Activated CD4-positive, alpha-beta memory T cell treated with anti-CD3 and anti-CD28 coated beads for 36 hours (primary cell): Measurements from ENCODE around the gene TTK. TPM values are rescaled to one million over a fixed set of nuclear protein-coding genes. Genes with fewer than 3 reads are reported as not detected.
"Not testable (repeated sequence)": the region's sequence is repeated elsewhere in the genome, so short reads cannot be mapped to it uniquely, and the experiment has no call there.

ENCODE experiments used
- CTCF ChIA-PET: fragments of 350-600 bp; sonication (Branson Sonifier 250); formaldehyde crosslinking; loops from one replicate; lab custom pipeline; 2021; ENCODE audit warnings: antibody characterized with exemption, inconsistent platforms; lab: Charles Lee
- POLR2A ChIA-PET: fragments of 350-600 bp; sonication (Branson Sonifier 250); formaldehyde crosslinking; loops from one replicate; lab custom pipeline; 2021; ENCODE audit warnings: antibody characterized with exemption; lab: Charles Lee
- DNase-seq: peaks from one replicate; pipeline ENCODE4 v3.0.0-alpha.2; 2020
- H3K27ac Mint-ChIP-seq: one replicate; pipeline ENCODE4 v1.8.0; 2021; ENCODE audit warnings: mixed read lengths
- H3K27me3 Mint-ChIP-seq: one replicate; pipeline ENCODE4 v1.8.0; 2021; ENCODE audit warnings: mixed read lengths
- H3K36me3 Mint-ChIP-seq: one replicate; pipeline ENCODE4 v1.8.0; 2021; ENCODE audit warnings: mixed read lengths
- H3K4me1 Mint-ChIP-seq: one replicate; pipeline ENCODE4 v1.8.0; 2021; ENCODE audit warnings: low read depth, mixed read lengths
- H3K4me3 Mint-ChIP-seq: one replicate; pipeline ENCODE4 v1.8.0; 2021; ENCODE audit warnings: mild to moderate bottlenecking, mixed read lengths
- H3K9me3 Mint-ChIP-seq: one replicate; pipeline ENCODE4 v1.8.0; 2021; ENCODE audit warnings: mixed read lengths
- intact Hi-C: fragments of 100-400 bp; cut with micrococcal nuclease; formaldehyde crosslinking; loops from one replicate; pipeline ENCODE4 v1.15.1; 2023
- total RNA-seq, 2 experiments: library from RNA; stranded (reverse); gene quantifications; one replicate each; pipeline ENCODE4 v1.2.3, GENCODE V29; 2021

The TTK gene
- total RNA-seq, 2 experiments from 2014 or later = 37.2 to 39.4 TPM

GRCh38 chr6:80022803-80023202, 18.4 kb downstream of the TTK start:
- H3K27me3 Mint-ChIP-seq = no peaks in the 10 kb centered on the region
- CTCF ChIA-PET = interaction anchor here (0.7 kb wide), 1 partner anchor 666 kb away, joined by 3 read pairs; no protein-coding TSS in a partner anchor
- intact Hi-C loops = no loop called here
- DNase-seq = no peak
- no peak overlapping the region for H3K27ac Mint-ChIP-seq
- H3K9me3 Mint-ChIP-seq = no peaks in the 10 kb centered on the region
- no peaks in the 10 kb centered on the region for H3K4me1 Mint-ChIP-seq
- POLR2A ChIA-PET = no interaction called here
- H3K4me3 Mint-ChIP-seq = no peak overlapping the region
- peaks cover 17% of the 10 kb centered on the region for H3K36me3 Mint-ChIP-seq

GRCh38 chr6:80028589-80028988, 24.1 kb downstream of the TTK start:
- CTCF ChIA-PET = interaction anchor here (2.3 kb wide), 1 partner anchor 79 kb away, joined by 9 read pairs; no protein-coding TSS in a partner anchor
- POLR2A ChIA-PET = no interaction called here
- peaks cover 31% of the 10 kb centered on the region for H3K36me3 Mint-ChIP-seq
- H3K9me3 Mint-ChIP-seq = no peaks in the 10 kb centered on the region
- H3K27me3 Mint-ChIP-seq = no peaks in the 10 kb centered on the region
- no peak for DNase-seq
- H3K27ac Mint-ChIP-seq = no peak overlapping the region
- intact Hi-C loops = no loop called here
- no peak overlapping the region for H3K4me3 Mint-ChIP-seq
- H3K4me1 Mint-ChIP-seq = peaks cover 3% of the 10 kb centered on the region

- H3K36me3 Mint-ChIP-seq = peaks cover 33% of the 10 kb centered on the region
- POLR2A ChIA-PET = no interaction called here
- DNase-seq = no peak
Observed at GRCh38 chr6:80029470-80029869, 25.0 kb downstream of the TTK start.

GRCh38 chr6:80048220-80048619, 43.8 kb downstream of the TTK start:
- H3K27ac Mint-ChIP-seq, CTCF ChIA-PET, H3K9me3 Mint-ChIP-seq, H3K4me3 Mint-ChIP-seq, intact Hi-C loops, POLR2A ChIA-PET, H3K27me3 Mint-ChIP-seq, H3K36me3 Mint-ChIP-seq, DNase-seq, H3K4me1 Mint-ChIP-seq: not testable (repeated sequence)

More at GRCh38 chr6:80029470-80029869, 25.0 kb downstream of the TTK start:
- intact Hi-C loops = no loop called here
- Mint-ChIP-seq H3K4me1 (peaks cover 3% of the 10 kb centered on the region), H3K9me3 (no peaks in the 10 kb centered on the region), H3K27me3 (no peaks in the 10 kb centered on the region), H3K4me3 (no peak overlapping the region), H3K27ac (no peak overlapping the region)
- CTCF ChIA-PET = no interaction called here

- no peak overlapping the region for H3K27ac Mint-ChIP-seq
- no peak for DNase-seq
- H3K9me3 Mint-ChIP-seq = no peaks in the 10 kb centered on the region
- CTCF ChIA-PET = no interaction called here
- no peak overlapping the region for H3K4me3 Mint-ChIP-seq
- POLR2A ChIA-PET = no interaction called here
- H3K4me1 Mint-ChIP-seq = no peaks in the 10 kb centered on the region
- intact Hi-C loops = no loop called here
- no peaks in the 10 kb centered on the region for H3K27me3 Mint-ChIP-seq
- no peaks in the 10 kb centered on the region for H3K36me3 Mint-ChIP-seq
Observed at GRCh38 chr6:80060774-80061173, 56.3 kb downstream of the TTK start.

GRCh38 chr6:80068146-80068545, 63.7 kb downstream of the TTK start:
- H3K27me3 Mint-ChIP-seq = peaks cover 13% of the 10 kb centered on the region
- H3K4me3 Mint-ChIP-seq, POLR2A ChIA-PET, CTCF ChIA-PET, H3K9me3 Mint-ChIP-seq, DNase-seq, intact Hi-C loops, H3K36me3 Mint-ChIP-seq, H3K27ac Mint-ChIP-seq, H3K4me1 Mint-ChIP-seq: not testable (repeated sequence)

GRCh38 chr6:80070431-80070830, 66.0 kb downstream of the TTK start:
- H3K36me3 Mint-ChIP-seq, H3K4me1 Mint-ChIP-seq, POLR2A ChIA-PET, DNase-seq, H3K4me3 Mint-ChIP-seq, H3K9me3 Mint-ChIP-seq, intact Hi-C loops, H3K27ac Mint-ChIP-seq, CTCF ChIA-PET: not testable (repeated sequence)
- peaks cover 13% of the 10 kb centered on the region for H3K27me3 Mint-ChIP-seq

GRCh38 chr6:80077067-80077466, 72.6 kb downstream of the TTK start:
- POLR2A ChIA-PET = no interaction called here
- Mint-ChIP-seq H3K27ac (no peak overlapping the region), H3K27me3 (no peaks in the 10 kb centered on the region)

GRCh38 chr6:80088637-80089036, 84.2 kb downstream of the TTK start:
- intact Hi-C loops = no loop called here
- no peaks in the 10 kb centered on the region for H3K36me3 Mint-ChIP-seq
- no peak for DNase-seq
- no peak overlapping the region for H3K27ac Mint-ChIP-seq
- peaks cover 4% of the 10 kb centered on the region for H3K27me3 Mint-ChIP-seq
- no peaks in the 10 kb centered on the region for H3K9me3 Mint-ChIP-seq
- ChIA-PET POLR2A (no interaction called here), CTCF (interaction anchor here (2.0 to 7.1 kb wide), 2 partner anchors 139 to 219 kb away, joined by 7 to 82 read pairs; no protein-coding TSS in a partner anchor)
- H3K4me3 Mint-ChIP-seq = no peak overlapping the region
- no peaks in the 10 kb centered on the region for H3K4me1 Mint-ChIP-seq

More at GRCh38 chr6:80077067-80077466, 72.6 kb downstream of the TTK start:
- Mint-ChIP-seq H3K4me3 (no peak overlapping the region), H3K36me3 (peaks cover 2% of the 10 kb centered on the region), H3K4me1 (no peaks in the 10 kb centered on the region), H3K9me3 (peaks cover 10% of the 10 kb centered on the region)
- no peak for DNase-seq
- CTCF ChIA-PET = no interaction called here
- intact Hi-C loops = no loop called here

- Mint-ChIP-seq H3K27me3 (peaks cover 4% of the 10 kb centered on the region), H3K4me1 (no peaks in the 10 kb centered on the region), H3K36me3 (no peaks in the 10 kb centered on the region), H3K27ac (no peak overlapping the region), H3K9me3 (no peaks in the 10 kb centered on the region), H3K4me3 (no peak overlapping the region)
- intact Hi-C loops = loop anchor here (5.0 kb wide), 1 partner anchor 314 kb away; no protein-coding TSS in a partner anchor
- ChIA-PET CTCF (interaction anchor here (7.1 kb wide), 1 partner anchor 142 kb away, joined by 82 read pairs; no protein-coding TSS in a partner anchor), POLR2A (interaction anchor here (0.6 kb wide), 1 partner anchor 73 kb away, joined by 6 read pairs; no protein-coding TSS in a partner anchor)
- DNase-seq = no peak
Observed at GRCh38 chr6:80091506-80091905, 87.1 kb downstream of the TTK start.

Other genes with a start within 250 kb of the TTK start
- gene ELOVL4, start 57.1 kb upstream of the TTK start, total RNA-seq = 1 to 10 TPM; 1.3 to 1.6 TPM
- 10 to 100 TPM; 16.4 to 17.7 TPM for gene BCKDHB, start 102.0 kb downstream of the TTK start, total RNA-seq